Kidney (tissue), 14 donors: ENCODE data around the gene HMGN3. TPM values are rescaled to one million over a fixed set of nuclear protein-coding genes. Genes with fewer than 3 reads are reported as not detected.

Experiments
- DNase-seq, 5 donors: peaks; one replicate each; pipeline ENCODE4 v3.0.0-alpha.2; 2013 to 2020
- FAIRE-seq: peaks from 2 replicates; lab custom pipeline; 2012; peaks lifted over from hg19 to GRCh38; lab: Jason Lieb, UNC
- H3K27ac ChIP-seq, 2 donors: one replicate each; pipeline ENCODE4 v1.7.0; 2013; ENCODE audit warnings: low read depth in 2 of 2, low read length in 2 of 2, inconsistent platforms in 1 of 2
- H3K27me3 ChIP-seq: one replicate; pipeline ENCODE4 v1.7.1; 2013; ENCODE audit warnings: low read length, inconsistent platforms; ENCODE audit not compliant: control insufficient read depth, insufficient read depth
- H3K36me3 ChIP-seq, 3 donors: one replicate each; pipeline versions ENCODE4 v1.7.0 to v1.7.1; 2013; ENCODE audit warnings: low read length in 3 of 3, control low read depth in 1 of 3, inconsistent platforms in 1 of 3; ENCODE audit not compliant: insufficient read depth in 3 of 3, control insufficient read depth in 2 of 3
- H3K4me1 ChIP-seq, 3 donors: one replicate each; pipeline versions ENCODE4 v1.7.0 to v1.7.1; 2013; ENCODE audit warnings: low read length in 3 of 3, inconsistent platforms in 1 of 3, low read depth in 1 of 3; ENCODE audit not compliant: control insufficient read depth in 2 of 3, insufficient read depth in 2 of 3
- H3K4me3 ChIP-seq, 3 donors: one replicate each; pipeline versions ENCODE4 v1.7.0 to v1.8.1; 2013; ENCODE audit warnings: low read length in 3 of 3, control low read depth in 1 of 3, inconsistent platforms in 1 of 3
- H3K9ac ChIP-seq, 3 donors: one replicate each; pipeline versions ENCODE4 v1.7.0 to v1.7.1; 2013; ENCODE audit warnings: low read length in 3 of 3, control low read depth in 1 of 3, inconsistent platforms in 1 of 3
- H3K9me3 ChIP-seq, 3 donors: one replicate each; pipeline versions ENCODE4 v1.7.0 to v1.7.1; 2013; ENCODE audit warnings: low read length in 3 of 3, control low read depth in 1 of 3, inconsistent platforms in 1 of 3; ENCODE audit not compliant: control insufficient read depth in 2 of 3, insufficient read depth in 1 of 3
- intact Hi-C: fragments of 100-400 bp; cut with DNase I; formaldehyde crosslinking; loops from one replicate; pipeline ENCODE4 v1.11.1; 2022
- polyA plus RNA-seq: library from polyadenylated mRNA; stranded (reverse); fragments of 350-450 nt; fragmentation: Illumina TruSeq; extraction: RNeasy Lipid Tissue Mini Kit (QIAGEN cat#74804); gene quantifications from one replicate; pipeline ENCODE4 v1.2.3, GENCODE V29; 2014; ENCODE audit warnings: low read depth, low replicate concordance; ENCODE audit not compliant: insufficient read depth
- total RNA-seq: library from RNA; stranded (reverse); fragmentation: NEBNext Ultra II Directional; extraction: Animal tissue kit (Norgen Biotek cat#: 25700); gene quantifications from one replicate; pipeline ENCODE4 v1.2.1, GENCODE V29; 2021
- TF ChIP-seq, protein P1 (sequence below): IDR thresholded peaks from 3 replicates; pipeline ENCODE4 v1.5.1; 2012; ENCODE audit warnings: mild to moderate bottlenecking, moderate library complexity, borderline replicate concordance; ENCODE audit not compliant: insufficient read depth; ENCODE audit errors: extremely low read depth
- donor health status: control.
- donor health status: control.
- donor health status: control.
- donor health status: control.
- donor health status: control.
- donor health status: DM: yes; HTN: yes; CAD: no.
- donor health status: Normal renal cell carcinoma (clear cell type).

Gene HMGN3
- total and polyA plus RNA-seq, 2 donors from 2014 or later, result 110 to 314 TPM

DNA sequence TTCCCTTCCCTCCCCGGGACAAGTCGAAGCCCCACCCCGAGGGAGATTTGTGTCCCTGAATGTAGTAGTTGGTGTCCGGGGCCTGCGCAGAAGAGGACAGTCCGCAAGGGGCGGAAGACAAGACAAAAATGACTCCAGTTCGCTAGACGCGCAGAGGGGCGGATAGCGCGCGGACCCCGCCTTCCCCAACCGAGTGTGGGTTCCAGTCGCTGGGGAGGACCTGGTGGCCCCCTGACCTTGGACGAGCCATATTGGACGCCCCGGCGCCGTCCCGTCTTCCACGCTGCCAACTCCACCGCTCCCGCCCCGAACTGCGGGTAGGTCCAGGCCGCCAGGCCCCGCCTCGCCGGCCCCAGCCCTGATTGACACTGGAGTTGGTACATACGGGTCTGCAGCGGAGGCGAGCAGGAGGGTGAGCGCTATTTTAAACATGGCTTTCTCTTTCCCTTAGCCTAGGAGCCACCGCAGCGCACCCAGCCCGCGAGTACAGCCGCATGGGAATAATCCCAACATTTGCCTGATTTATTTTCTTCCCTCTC lies 802 bp downstream of the HMGN3 start:
- Histone ChIP-seq H3K4me1 (peaks cover 0 to 13% (median 10%) of the 10 kb centered on the region in 3 donors), H3K36me3 (no peaks in the 10 kb centered on the region), H3K9me3 (no peaks in the 10 kb centered on the region), H3K27me3 (no peaks in the 10 kb centered on the region), H3K27ac (peak overlapping the region; percentile 74 to 86), H3K9ac (peak overlapping the region; percentile 95 to 96 (median 96)), H3K4me3 (peak overlapping the region; percentile 91 to 98 (median 97))
- peak; percentile 90 to 95 (median 93) for DNase-seq
- FAIRE-seq, result no peak
- TF ChIP-seq, protein P1, sequence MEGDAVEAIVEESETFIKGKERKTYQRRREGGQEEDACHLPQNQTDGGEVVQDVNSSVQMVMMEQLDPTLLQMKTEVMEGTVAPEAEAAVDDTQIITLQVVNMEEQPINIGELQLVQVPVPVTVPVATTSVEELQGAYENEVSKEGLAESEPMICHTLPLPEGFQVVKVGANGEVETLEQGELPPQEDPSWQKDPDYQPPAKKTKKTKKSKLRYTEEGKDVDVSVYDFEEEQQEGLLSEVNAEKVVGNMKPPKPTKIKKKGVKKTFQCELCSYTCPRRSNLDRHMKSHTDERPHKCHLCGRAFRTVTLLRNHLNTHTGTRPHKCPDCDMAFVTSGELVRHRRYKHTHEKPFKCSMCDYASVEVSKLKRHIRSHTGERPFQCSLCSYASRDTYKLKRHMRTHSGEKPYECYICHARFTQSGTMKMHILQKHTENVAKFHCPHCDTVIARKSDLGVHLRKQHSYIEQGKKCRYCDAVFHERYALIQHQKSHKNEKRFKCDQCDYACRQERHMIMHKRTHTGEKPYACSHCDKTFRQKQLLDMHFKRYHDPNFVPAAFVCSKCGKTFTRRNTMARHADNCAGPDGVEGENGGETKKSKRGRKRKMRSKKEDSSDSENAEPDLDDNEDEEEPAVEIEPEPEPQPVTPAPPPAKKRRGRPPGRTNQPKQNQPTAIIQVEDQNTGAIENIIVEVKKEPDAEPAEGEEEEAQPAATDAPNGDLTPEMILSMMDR, result peak; percentile 17
- intact Hi-C loops, result no loop called here

DNA sequence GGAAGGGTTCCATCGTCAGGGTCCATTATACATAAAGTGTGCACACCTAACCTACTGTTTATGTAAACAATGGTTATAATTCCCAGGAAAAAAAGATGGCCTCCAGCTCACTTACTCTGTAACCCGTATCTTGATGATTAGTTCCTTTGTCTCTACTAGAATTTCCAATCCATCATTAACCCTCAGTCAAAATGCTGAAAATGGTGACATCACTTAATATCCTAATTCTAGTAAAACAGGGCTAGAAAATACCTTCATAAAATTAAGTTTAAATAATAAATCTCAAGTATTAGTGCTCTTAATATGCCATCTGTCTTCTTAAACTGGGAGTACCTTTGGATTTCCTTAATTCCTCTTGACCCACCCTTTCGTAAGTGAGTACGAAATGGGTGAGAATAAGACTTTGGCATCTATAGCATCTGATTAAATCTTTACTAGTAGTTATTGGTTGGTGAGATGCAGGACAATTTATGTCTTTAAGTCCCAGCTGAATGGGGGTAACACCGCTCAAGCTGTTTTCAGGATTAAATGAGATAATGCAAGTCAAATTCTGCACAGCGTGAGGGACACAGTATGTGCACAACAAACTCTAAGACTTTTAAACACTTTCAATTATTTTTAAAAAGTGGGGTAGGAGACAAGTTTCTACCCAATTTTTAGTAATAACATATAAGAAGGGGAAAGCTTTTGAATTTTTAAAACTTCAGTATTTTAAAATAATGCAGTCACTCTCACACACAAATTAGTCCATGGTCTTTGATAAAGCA lies 1.6 kb downstream of the HMGN3 start:
- Histone ChIP-seq H3K36me3 (no peaks in the 10 kb centered on the region), H3K4me3 (peak overlapping the region; percentile 91 to 98 (median 97)), H3K27me3 (no peaks in the 10 kb centered on the region), H3K4me1 (peaks cover 0 to 13% (median 10%) of the 10 kb centered on the region in 3 donors), H3K27ac (peak overlapping the region; percentile 74 to 86), H3K9me3 (no peaks in the 10 kb centered on the region), H3K9ac (peak overlapping the region; percentile 65 to 96 (median 96))
- intact Hi-C loops, result no loop called here
- TF ChIP-seq, protein P1, result no peak
- no peak for FAIRE-seq
- DNase-seq, result no peak

- Histone ChIP-seq H3K27me3 (no peaks in the 10 kb centered on the region), H3K9ac (no peak overlapping the region), H3K36me3 (no peaks in the 10 kb centered on the region), H3K9me3 (no peaks in the 10 kb centered on the region), H3K4me3 (no peak overlapping the region), H3K27ac (no peak overlapping the region), H3K4me1 (peaks cover 0 to 13% (median 10%) of the 10 kb centered on the region in 3 donors)
- FAIRE-seq, result no peak
- TF ChIP-seq, protein P1, result no peak
- intact Hi-C loops, result no loop called here
- DNase-seq, result no peak
Measured at GRCh38 chr6:79231666-79232065, 2.8 kb downstream of the HMGN3 start.
